Stimulated activated CD8-positive, alpha-beta memory T cell treated with anti-CD3 and anti-CD28 coated beads, Interleukin-15, amount 100 ng/mL, for 4 hours (primary cell): ENCODE measurements around the gene CITED4.
"Not testable (repeated sequence)": the region's sequence is repeated elsewhere in the genome, so short reads cannot be mapped to it uniquely, and the experiment has no call there.

Experiments
- DNase-seq, 2 donors: peaks; one replicate each; pipeline ENCODE4 v3.0.0-alpha.2; 2020; ENCODE audit warnings: low read depth in 2 of 2

Gene CITED4

GRCh38 chr1:40862008-40862863, at the start of gene CITED4:
CITED4 (minus strand) TSS chr1:40862363; CDS start chr1:40862127, 236 bp downstream.
- peak; percentile 83 to 87 for DNase-seq

- no peak for DNase-seq
These were observed 48.9 kb upstream of the CITED4 start for GRCh38 chr1:40911105-40911504.

- no peak for DNase-seq
These were observed 47.1 kb upstream of the CITED4 start for GRCh38 chr1:40909281-40909680.

GRCh38 chr1:40908350-40908749, 46.2 kb upstream of the CITED4 start:
- DNase-seq, result no peak

GRCh38 chr1:40907899-40908298, 45.7 kb upstream of the CITED4 start:
- no peak for DNase-seq

- no peak for DNase-seq
These were observed 44.7 kb upstream of the CITED4 start for GRCh38 chr1:40906781-40907400.

GRCh38 chr1:40905061-40905460, 42.9 kb upstream of the CITED4 start:
- DNase-seq, result no peak

GRCh38 chr1:40903106-40903505, 40.9 kb upstream of the CITED4 start:
- no peak for DNase-seq

GRCh38 chr1:40901886-40902852, 40.0 kb upstream of the CITED4 start:
- no peak for DNase-seq

GRCh38 chr1:40899230-40899870, 37.2 kb upstream of the CITED4 start:
- DNase-seq, result no peak

GRCh38 chr1:40898431-40898901, 36.3 kb upstream of the CITED4 start:
- DNase-seq, result no peak

GRCh38 chr1:40897513-40897912, 35.4 kb upstream of the CITED4 start:
- DNase-seq, result no peak

GRCh38 chr1:40896482-40896881, 34.3 kb upstream of the CITED4 start:
- DNase-seq, result no peak

GRCh38 chr1:40895601-40896000, 33.4 kb upstream of the CITED4 start:
- DNase-seq, result no peak

GRCh38 chr1:40894858-40895257, 32.7 kb upstream of the CITED4 start:
- DNase-seq, result not testable (repeated sequence)

- no peak for DNase-seq
These were observed 32.3 kb upstream of the CITED4 start for GRCh38 chr1:40894455-40894854.

GRCh38 chr1:40893946-40894345, 31.8 kb upstream of the CITED4 start:
- DNase-seq, result no peak

GRCh38 chr1:40892354-40892753, 30.2 kb upstream of the CITED4 start:
- no peak for DNase-seq

- DNase-seq, result no peak
These were observed 28.6 kb upstream of the CITED4 start for GRCh38 chr1:40890771-40891170.

GRCh38 chr1:40887652-40888051, 25.5 kb upstream of the CITED4 start:
- no peak for DNase-seq

- no peak for DNase-seq
These were observed 24.8 kb upstream of the CITED4 start for GRCh38 chr1:40887012-40887378.
